HCT116 (cell line): ENCODE measurements around the gene NT5C3A. TPM values are rescaled to one million over a fixed set of nuclear protein-coding genes. Genes with fewer than 3 reads are reported as not detected.

Experiments
- ATAC-seq: fragments of 200-7000 bp; cut with Tn5 transposase; 2 replicates; pipeline ENCODE4 v1.9.1; 2020; ENCODE audit warnings: mild to moderate bottlenecking, moderate library complexity
- BruUV-seq: library from RNA; stranded (reverse); fragments of 400-500 nt; replicated peaks from 2 replicates; lab custom pipeline; 2021; lab: Mats Ljungman, UMichigan
- CTCF ChIA-PET: fragments of 300-600 bp; sonication (Branson Sonifier 250); formaldehyde crosslinking; loops from one replicate; lab custom pipeline; 2021; ENCODE audit warnings: antibody characterized with exemption; lab: Charles Lee
- POLR2A ChIA-PET: fragments of 300-600, 350-600 bp; sonication (Branson Sonifier 250); formaldehyde crosslinking; loops from one replicate; lab custom pipeline; 2021; ENCODE audit warnings: antibody characterized with exemption; lab: Charles Lee
- RAD21 ChIA-PET, 2 experiments: fragments of 300-600 bp; sonication (Branson Sonifier 250); formaldehyde crosslinking; loops; one replicate each; lab custom pipeline; 2023; ENCODE audit warnings: low total read pairs in 2 of 2; ENCODE audit not compliant: uncharacterized antibody in 2 of 2, unreplicated experiment in 2 of 2, low non-redundant PET in 1 of 2; lab: Charles Lee
- DNase-seq: peaks from one replicate; pipeline ENCODE4 v3.0.0-alpha.2; 2010; ENCODE audit warnings: low read depth, low spot score
- H2AFZ ChIP-seq: fragments of 200-600 bp; shearing (Covaris generic), sonication (generic); 2 replicates; pipeline ENCODE4 v1.6.1; 2017; ENCODE audit warnings: low read depth, mixed run types, mixed read lengths, antibody characterized with exemption, low read length; ENCODE audit not compliant: poor library complexity, severe bottlenecking
- H3K27ac ChIP-seq: 2 replicates; pipeline ENCODE4 v1.5.1; 2012; ENCODE audit warnings: low read depth, low read length
- H3K27me3 ChIP-seq: fragments of 200-600 bp; sonication (generic); 2 replicates; pipeline ENCODE4 v1.6.1; 2016; ENCODE audit warnings: mixed run types, low read length, mixed read lengths; ENCODE audit not compliant: insufficient read depth
- H3K36me3 ChIP-seq, 2 experiments: fragments of 200-500 bp in 1 of 2; fragments of 200-600 bp in 1 of 2; sonication (Bioruptor generic) in 1 of 2; sonication (generic) in 1 of 2; 2 replicates each; pipeline versions ENCODE4 v1.5.1 to v1.6.1; 2014 to 2016; ENCODE audit warnings: low read length in 2 of 2, inconsistent platforms in 1 of 2, mixed read lengths in 1 of 2, mixed run types in 1 of 2; ENCODE audit not compliant: insufficient read depth in 2 of 2, control insufficient read depth in 1 of 2
- H3K4me1 ChIP-seq, 2 experiments: fragments of 200-600 bp in 1 of 2; sonication (generic) in 1 of 2; 2 replicates each; pipeline versions ENCODE4 v1.5.1 to v1.6.1; 2012 to 2017; ENCODE audit warnings: low read length in 2 of 2, inconsistent platforms in 1 of 2, mild to moderate bottlenecking in 1 of 2, mixed read lengths in 1 of 2, mixed run types in 1 of 2, moderate library complexity in 1 of 2; ENCODE audit not compliant: insufficient read depth in 2 of 2, control insufficient read depth in 1 of 2
- H3K4me2 ChIP-seq: fragments of 200-600 bp; sonication (generic); 2 replicates; pipeline ENCODE4 v1.6.1; 2017; ENCODE audit warnings: mixed run types, low read length, mixed read lengths
- H3K4me3 ChIP-seq, 2 experiments: fragments of 200-600 bp in 1 of 2; sonication (generic) in 1 of 2; replicated peaks in 1 of 2; 2 replicates each; pipeline ENCODE4 v1.5.1; 2011 to 2016; ENCODE audit warnings: low read length in 2 of 2, control low read depth in 1 of 2, low read depth in 1 of 2, mild to moderate bottlenecking in 1 of 2, mixed read lengths in 1 of 2, mixed run types in 1 of 2
- H3K79me2 ChIP-seq: fragments of 200-600 bp; sonication (generic); 2 replicates; pipeline ENCODE4 v1.6.1; 2017; ENCODE audit warnings: mild to moderate bottlenecking, mixed run types, low read length, moderate library complexity, mixed read lengths; ENCODE audit not compliant: insufficient read depth
- H3K9ac ChIP-seq: fragments of 200-600 bp; sonication (generic); 2 replicates; pipeline ENCODE4 v1.6.1; 2016; ENCODE audit warnings: low read length, mixed read lengths
- H3K9me2 ChIP-seq: fragments of 200-600 bp; sonication (generic), shearing (Covaris generic); 2 replicates; pipeline ENCODE4 v1.6.1; 2017; ENCODE audit warnings: mixed run types, mild to moderate bottlenecking, moderate library complexity; ENCODE audit not compliant: insufficient read depth
- H3K9me3 ChIP-seq, 2 experiments: fragments of 200-500 bp in 1 of 2; fragments of 200-600 bp in 1 of 2; sonication (Bioruptor generic) in 1 of 2; sonication (generic) in 1 of 2; 2 replicates each; pipeline ENCODE4 v1.6.1; 2014 to 2017; ENCODE audit warnings: low read length in 2 of 2, mixed read lengths in 2 of 2, inconsistent platforms in 1 of 2, low read depth in 1 of 2, mild to moderate bottlenecking in 1 of 2, mixed run types in 1 of 2, moderate library complexity in 1 of 2; ENCODE audit not compliant: control insufficient read depth in 1 of 2, insufficient read depth in 1 of 2
- H4K20me1 ChIP-seq: fragments of 200-600 bp; sonication (generic), shearing (Covaris generic); 2 replicates; pipeline ENCODE4 v1.6.1; 2017; ENCODE audit warnings: mixed run types, mild to moderate bottlenecking, moderate library complexity; ENCODE audit not compliant: insufficient read depth
- CBX3 ChIP-seq: IDR thresholded peaks from 2 replicates; pipeline ENCODE4 v1.6.1; 2012; ENCODE audit warnings: low read depth
- CEBPB ChIP-seq: IDR thresholded peaks from 2 replicates; pipeline ENCODE4 v1.6.1; 2012; ENCODE audit warnings: low read depth
- EZH2 ChIP-seq: fragments of 200-600 bp; sonication (generic); IDR thresholded peaks from 2 replicates; pipeline ENCODE4 v1.6.1; 2017; ENCODE audit warnings: antibody characterized with exemption, mixed run types
- EZH2phosphoT487 ChIP-seq: fragments of 200-600 bp; IDR thresholded peaks from 2 replicates; pipeline ENCODE4 v1.6.1; 2018; ENCODE audit warnings: antibody characterized with exemption, borderline replicate concordance
- JUND ChIP-seq: IDR thresholded peaks from 2 replicates; pipeline ENCODE4 v1.6.1; 2012
- RAD21 ChIP-seq: IDR thresholded peaks from 2 replicates; pipeline ENCODE4 v1.6.1; 2012; ENCODE audit warnings: low read depth, mild to moderate bottlenecking
- SP1 ChIP-seq: IDR thresholded peaks from 2 replicates; pipeline ENCODE4 v1.6.1; 2012; ENCODE audit warnings: low read depth
- SRF ChIP-seq: IDR thresholded peaks from 2 replicates; pipeline ENCODE4 v1.6.1; 2012; ENCODE audit warnings: low read depth
- YY1 ChIP-seq: IDR thresholded peaks from 2 replicates; pipeline ENCODE4 v1.6.1; 2011; ENCODE audit warnings: low read length, low read depth, moderate library complexity, mild to moderate bottlenecking; ENCODE audit not compliant: insufficient replicate concordance; ENCODE audit errors: extremely low read depth
- ZNF274 ChIP-seq: fragments of 200-500 bp; sonication (Bioruptor generic); IDR thresholded peaks from 2 replicates; pipeline ENCODE4 v1.6.1; 2014; ENCODE audit warnings: mild to moderate bottlenecking, low read depth, low read length, inconsistent platforms
- intact Hi-C: fragments of 100-400 bp; cut with micrococcal nuclease; formaldehyde crosslinking; loops from 2 replicates; pipeline ENCODE4 v1.10.0; 2022
- total RNA-seq: library from RNA; stranded (reverse); gene quantifications from one replicate; pipeline ENCODE4 v1.2.1, GENCODE V29; 2021; ENCODE audit not compliant: unreplicated experiment
- TF ChIP-seq, protein P1 (sequence below), 3 experiments: fragments of 200-600 bp in 1 of 3; sonication (generic) in 1 of 3; IDR thresholded peaks in 2 of 3; conservative IDR thresholded peaks in 1 of 3; 2 replicates each; pipeline ENCODE4 v1.5.1; 2012 to 2017; ENCODE audit warnings: low read depth in 2 of 3, low read length in 2 of 3, antibody characterized with exemption in 1 of 3, borderline replicate concordance in 1 of 3, control low read depth in 1 of 3, mild to moderate bottlenecking in 1 of 3, mixed read lengths in 1 of 3, mixed run types in 1 of 3, moderate library complexity in 1 of 3; ENCODE audit not compliant: insufficient read depth in 1 of 3
- TF ChIP-seq, protein P2 (sequence below): IDR thresholded peaks from 2 replicates; pipeline ENCODE4 v1.6.1; 2012

The NT5C3A gene
- total RNA-seq, 1 experiment from 2014 or later: 32.5 TPM

DNA sequence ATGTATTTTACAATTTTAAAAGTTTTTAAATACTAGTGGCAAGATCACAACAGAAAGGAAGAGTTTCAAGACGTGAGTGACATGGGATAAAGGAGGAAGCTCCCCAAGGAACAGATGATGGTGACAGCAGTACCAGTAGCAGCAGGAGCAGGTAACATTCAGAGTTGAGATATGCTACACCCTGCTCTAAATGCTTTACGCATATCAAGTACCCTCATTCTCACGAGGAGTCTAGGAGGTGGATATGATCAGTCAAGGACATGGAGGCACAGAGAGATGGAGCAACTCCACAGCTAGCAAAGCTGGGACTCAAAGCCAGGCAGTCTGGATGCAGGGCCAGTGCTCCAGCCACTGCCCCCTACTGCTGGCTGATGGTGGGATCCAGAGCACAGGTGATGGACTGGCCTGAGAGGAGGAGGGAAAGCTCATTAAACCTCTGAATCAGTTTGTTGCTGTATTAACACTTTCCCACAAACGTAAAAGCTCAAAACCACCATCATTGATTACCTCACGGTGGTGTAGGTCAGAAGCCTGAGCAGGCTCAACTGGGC lies 29.1 kb upstream of the NT5C3A start:
- BruUV-seq: no TSS peak
- TF ChIP-seq SP1: no peak
- TF ChIP-seq, protein P1, sequence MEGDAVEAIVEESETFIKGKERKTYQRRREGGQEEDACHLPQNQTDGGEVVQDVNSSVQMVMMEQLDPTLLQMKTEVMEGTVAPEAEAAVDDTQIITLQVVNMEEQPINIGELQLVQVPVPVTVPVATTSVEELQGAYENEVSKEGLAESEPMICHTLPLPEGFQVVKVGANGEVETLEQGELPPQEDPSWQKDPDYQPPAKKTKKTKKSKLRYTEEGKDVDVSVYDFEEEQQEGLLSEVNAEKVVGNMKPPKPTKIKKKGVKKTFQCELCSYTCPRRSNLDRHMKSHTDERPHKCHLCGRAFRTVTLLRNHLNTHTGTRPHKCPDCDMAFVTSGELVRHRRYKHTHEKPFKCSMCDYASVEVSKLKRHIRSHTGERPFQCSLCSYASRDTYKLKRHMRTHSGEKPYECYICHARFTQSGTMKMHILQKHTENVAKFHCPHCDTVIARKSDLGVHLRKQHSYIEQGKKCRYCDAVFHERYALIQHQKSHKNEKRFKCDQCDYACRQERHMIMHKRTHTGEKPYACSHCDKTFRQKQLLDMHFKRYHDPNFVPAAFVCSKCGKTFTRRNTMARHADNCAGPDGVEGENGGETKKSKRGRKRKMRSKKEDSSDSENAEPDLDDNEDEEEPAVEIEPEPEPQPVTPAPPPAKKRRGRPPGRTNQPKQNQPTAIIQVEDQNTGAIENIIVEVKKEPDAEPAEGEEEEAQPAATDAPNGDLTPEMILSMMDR (IDR thresholded peaks at IDR 0.05 in 2 of 3, conservative IDR thresholded peaks at IDR 0.05 in 1 of 3; ENCODE audit: borderline replicate concordance in 1 of 3, insufficient read depth in 1 of 3, low read depth in 2 of 3, low read length in 2 of 3): 0 out of 6 replicates have a peak, but pooled peaks of 1 of the 3 experiments have one; percentile 13
- TF ChIP-seq, all 23 proteins: peak for 1
- Histone ChIP-seq H3K4me2 (no peak overlapping the region), H2AFZ (no peak overlapping the region), H3K4me1 (no peaks in the 10 kb centered on the region), H3K27ac (no peak overlapping the region), H3K4me3 (no peak overlapping the region), H3K27me3 (no peaks in the 10 kb centered on the region), H3K36me3 (peaks cover 17 to 18% of the 10 kb centered on the region in 2 experiments; a peak in 3 of 4 replicates), H3K9ac (no peak overlapping the region), H3K9me3 (no peaks in the 10 kb centered on the region), H3K9me2 (no peaks in the 10 kb centered on the region), H4K20me1 (no peaks in the 10 kb centered on the region), H3K79me2 (no peaks in the 10 kb centered on the region)
- ChIA-PET RAD21 (no interaction called here), POLR2A (no interaction called here), CTCF (interaction anchor here (1.2 kb wide), 1 partner anchor 325 kb away, joined by 3 read pairs; no protein-coding TSS in a partner anchor)
- intact Hi-C loops: no loop called here
- ATAC-seq (peak; percentile 55), DNase-seq (no peak)

DNA sequence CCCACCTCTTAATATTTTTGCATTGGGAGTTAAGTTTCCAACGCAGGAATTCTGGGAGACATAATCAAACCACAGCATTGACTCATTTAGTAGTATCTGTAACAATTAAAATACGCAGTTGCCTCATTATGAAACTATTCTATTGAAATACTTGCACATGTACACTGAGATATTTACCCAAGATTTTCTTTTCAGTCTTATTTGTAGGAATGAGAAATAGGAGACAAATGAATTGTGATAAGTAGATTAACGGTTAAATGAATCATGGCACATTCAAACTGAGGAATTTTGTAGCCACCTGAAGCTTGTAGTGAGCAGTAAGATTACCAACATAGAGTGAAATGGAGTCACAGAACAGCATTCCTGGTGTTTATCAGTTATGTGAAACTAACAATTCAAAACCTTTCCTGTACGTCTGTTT lies 28.5 kb upstream of the NT5C3A start:
- no peak for DNase-seq

More for the DNA sequence above, 28.5 kb upstream of the NT5C3A start:
- no peaks in the 10 kb centered on the region for H3K4me1 ChIP-seq
- no peak overlapping the region for H3K27ac ChIP-seq
- H3K9me2 ChIP-seq: no peaks in the 10 kb centered on the region
- H2AFZ ChIP-seq: no peak overlapping the region
- no TSS peak for BruUV-seq
- TF ChIP-seq CEBPB (no peak), EZH2phosphoT487 (no peak), SP1 (no peak), JUND (no peak), YY1 (no peak), CBX3 (no peak), RAD21 (no peak), EZH2 (no peak), SRF (no peak), ZNF274 (no peak)
- TF ChIP-seq, protein P1 (IDR thresholded peaks at IDR 0.05 in 2 of 3, conservative IDR thresholded peaks at IDR 0.05 in 1 of 3; ENCODE audit: borderline replicate concordance in 1 of 3, insufficient read depth in 1 of 3, low read depth in 2 of 3, low read length in 2 of 3): no peak
- TF ChIP-seq, protein P2, sequence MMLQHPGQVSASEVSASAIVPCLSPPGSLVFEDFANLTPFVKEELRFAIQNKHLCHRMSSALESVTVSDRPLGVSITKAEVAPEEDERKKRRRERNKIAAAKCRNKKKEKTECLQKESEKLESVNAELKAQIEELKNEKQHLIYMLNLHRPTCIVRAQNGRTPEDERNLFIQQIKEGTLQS: no peak
- TF ChIP-seq, all 23 proteins: peak for 0
- CTCF ChIA-PET: interaction anchor here (1.2 kb wide), 1 partner anchor 325 kb away, joined by 3 read pairs; no protein-coding TSS in a partner anchor
- POLR2A ChIA-PET: no interaction called here
- Histone ChIP-seq H3K36me3 (peaks cover 12% of the 10 kb centered on the region in 2 experiments; a peak in 3 of 4 replicates), H4K20me1 (no peaks in the 10 kb centered on the region), H3K79me2 (no peaks in the 10 kb centered on the region), H3K9ac (no peak overlapping the region), H3K4me2 (no peak overlapping the region), H3K9me3 (no peaks in the 10 kb centered on the region), H3K27me3 (no peaks in the 10 kb centered on the region), H3K4me3 (no peak overlapping the region)
- intact Hi-C loops: no loop called here
- ATAC-seq: no peak
- RAD21 ChIA-PET: no interaction called here
